GM23248 (cell line): ENCODE measurements around the gene DLEU7. TPM values are rescaled to one million over a fixed set of nuclear protein-coding genes. Genes with fewer than 3 reads are reported as not detected.
A peak's percentile ranks its signal among the peaks of the same experiment; 100 is the strongest.

ENCODE experiments used
- DNase-seq: peaks from one replicate; pipeline ENCODE4 v3.0.0-alpha.2; 2015
- H2AFZ ChIP-seq: fragments of 200-600 bp; sonication (generic); 2 replicates; pipeline ENCODE4 v1.6.1; 2016; ENCODE audit warnings: antibody characterized with exemption
- H3F3A ChIP-seq: fragments of 200-600 bp; sonication (generic); 2 replicates; pipeline ENCODE4 v1.6.1; 2016; ENCODE audit warnings: mild to moderate bottlenecking, antibody characterized with exemption, mixed run types; ENCODE audit not compliant: insufficient read depth
- H3K27ac ChIP-seq: fragments of 200-600 bp; sonication (generic); 2 replicates; pipeline ENCODE4 v1.5.1; 2016; ENCODE audit warnings: mild to moderate bottlenecking
- H3K27me3 ChIP-seq: fragments of 200-600 bp; sonication (generic); replicated peaks from 2 replicates; pipeline ENCODE4 v1.6.1; 2016; ENCODE audit warnings: mild to moderate bottlenecking; ENCODE audit not compliant: insufficient read depth
- H3K36me3 ChIP-seq: fragments of 200-600 bp; sonication (generic); 2 replicates; pipeline ENCODE4 v1.6.1; 2016; ENCODE audit warnings: low read depth, mild to moderate bottlenecking
- H3K4me1 ChIP-seq: fragments of 200-600 bp; sonication (generic); 2 replicates; pipeline ENCODE4 v1.6.1; 2016; ENCODE audit warnings: mild to moderate bottlenecking; ENCODE audit not compliant: insufficient read depth
- H3K4me2 ChIP-seq: fragments of 200-600 bp; sonication (generic); one replicate; pipeline ENCODE4 v1.6.1; 2016; ENCODE audit warnings: mild to moderate bottlenecking; ENCODE audit not compliant: unreplicated experiment
- H3K4me3 ChIP-seq: fragments of 200-600 bp; sonication (generic); 2 replicates; pipeline ENCODE4 v1.5.1; 2016; ENCODE audit warnings: mild to moderate bottlenecking
- H3K79me2 ChIP-seq: fragments of 200-600 bp; sonication (generic); 2 replicates; pipeline ENCODE4 v1.6.1; 2016; ENCODE audit warnings: mild to moderate bottlenecking; ENCODE audit not compliant: insufficient read depth
- H3K9ac ChIP-seq: fragments of 200-600 bp; sonication (generic); 2 replicates; pipeline ENCODE4 v1.6.1; 2016; ENCODE audit warnings: mild to moderate bottlenecking
- H3K9me2 ChIP-seq: fragments of 200-600 bp; sonication (generic); 2 replicates; pipeline ENCODE4 v1.6.1; 2016; ENCODE audit warnings: mixed run types, mild to moderate bottlenecking, moderate library complexity; ENCODE audit not compliant: insufficient read depth
- H3K9me3 ChIP-seq: fragments of 200-600 bp; sonication (generic); one replicate; pipeline ENCODE4 v1.6.1; 2017; ENCODE audit warnings: low read depth
- H4K20me1 ChIP-seq: fragments of 200-600 bp; sonication (generic); 2 replicates; pipeline ENCODE4 v1.6.0; 2016; ENCODE audit not compliant: insufficient read depth
- EZH2 ChIP-seq: fragments of 200-600 bp; sonication (generic); IDR thresholded peaks from 2 replicates; pipeline ENCODE4 v1.6.1; 2018; ENCODE audit warnings: antibody characterized with exemption, mild to moderate bottlenecking; ENCODE audit not compliant: insufficient read depth, poor library complexity, severe bottlenecking
- EZH2phosphoT487 ChIP-seq: fragments of 200-600 bp; sonication (generic); IDR thresholded peaks from 2 replicates; pipeline ENCODE4 v1.6.1; 2018; ENCODE audit warnings: antibody characterized with exemption, moderate library complexity, mild to moderate bottlenecking, low read depth; ENCODE audit not compliant: insufficient read depth
- WGBS, 2 experiments: methylation state at CpG; one replicate each; pipeline ENCODE4 v1.1.6; 2015 to 2017; ENCODE audit warnings: low lambda C conversion rate in 2 of 2, low coverage in 1 of 2; ENCODE audit errors: missing lambda C conversion rate in 2 of 2; 5-methylcytosine and 5-hydroxymethylcytosine counted together
- in situ Hi-C: fragments of 300-500 bp; cut with MboI; formaldehyde crosslinking; loops from 2 replicates; pipeline ENCODE4 v1.15.0; 2020
- polyA plus RNA-seq: library from polyadenylated mRNA; unstranded; fragments of >200 nt; fragmentation: Nextera tagmentation; extraction: Ambion mirVana; gene quantifications from 2 replicates; pipeline ENCODE4 v1.2.1, GENCODE V29; 2016
- total RNA-seq: library from RNA; depleted of rRNA; stranded (reverse); fragments of >200 nt; shearing (Covaris generic); gene quantifications from 2 replicates; pipeline ENCODE4 v1.2.3, GENCODE V29; 2014

The DLEU7 gene
- total and polyA plus RNA-seq, 2 experiments from 2014 or later: not detected

DNA sequence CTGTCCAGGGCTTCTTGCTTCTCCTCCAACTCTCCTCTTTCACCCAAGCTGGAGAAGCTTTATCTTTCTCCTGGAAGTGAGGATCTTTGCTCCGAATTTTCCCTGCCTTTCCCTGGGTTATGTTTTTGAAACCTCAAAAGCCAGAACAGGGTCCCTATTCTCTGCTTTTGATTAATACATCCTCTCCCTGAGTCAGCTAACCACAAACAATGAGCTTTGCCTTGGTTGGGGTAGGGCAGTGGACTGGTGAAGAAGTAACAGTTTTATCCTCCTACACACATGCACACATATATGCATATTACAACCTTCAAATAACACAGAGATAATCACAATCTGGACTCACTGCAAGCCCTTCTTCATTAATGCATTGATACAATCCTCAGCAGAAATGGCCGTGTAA, 44.6 kb downstream of the DLEU7 start:
- no peak overlapping the region for H3K9ac ChIP-seq
- DNase-seq: peak; percentile 61
- no peaks in the 10 kb centered on the region for H3K27me3 ChIP-seq
- H3K9me2 ChIP-seq: 0 out of 2 replicates have a peak, but pooled peaks cover 3% of the 10 kb centered on the region
- WGBS, 2 experiments: 46 to 63% methylated on average over 2 of the region's 2 CpGs
- TF ChIP-seq EZH2 (no peak), EZH2phosphoT487 (no peak)
- H3K27ac ChIP-seq: no peak overlapping the region
- peaks cover 28% of the 10 kb centered on the region for H3K4me1 ChIP-seq
- H3K4me3 ChIP-seq: no peak overlapping the region
- no peaks in the 10 kb centered on the region for H4K20me1 ChIP-seq
- H3K36me3 ChIP-seq: no peaks in the 10 kb centered on the region
- in situ Hi-C loops: loop anchor here (10.0 kb wide), 1 partner anchor 264 kb away; no protein-coding TSS in a partner anchor
- no peaks in the 10 kb centered on the region for H3F3A ChIP-seq
- H3K4me2 ChIP-seq: peak overlapping the region; percentile 20
- H2AFZ ChIP-seq: no peak overlapping the region
- no peaks in the 10 kb centered on the region for H3K79me2 ChIP-seq
- H3K9me3 ChIP-seq: no peaks in the 10 kb centered on the region

DNA sequence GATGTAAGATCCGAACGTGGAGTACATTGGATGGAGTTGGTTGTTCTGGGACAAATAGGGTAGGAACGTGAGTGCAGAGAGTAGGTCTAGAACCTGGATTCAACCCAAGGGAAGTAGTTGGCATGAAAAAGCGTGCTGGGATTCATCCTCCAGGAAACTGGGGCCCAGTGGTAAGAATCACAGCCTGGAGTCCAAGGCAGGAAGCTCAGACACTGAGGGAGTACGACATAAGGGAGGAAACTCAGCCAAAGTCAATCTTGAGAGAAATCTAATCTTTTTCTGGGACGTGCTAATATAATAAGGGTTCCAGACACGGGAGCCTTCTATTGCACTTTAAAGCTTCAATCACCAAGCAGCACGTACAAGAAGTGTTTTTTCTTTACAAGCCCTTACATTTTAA, 46.4 kb downstream of the DLEU7 start:
- Histone ChIP-seq H3K27ac (no peak overlapping the region), H3K4me3 (no peak overlapping the region), H3K9me3 (no peaks in the 10 kb centered on the region), H3K9ac (no peak overlapping the region), H3K9me2 (0 out of 2 replicates have a peak, but pooled peaks cover 3% of the 10 kb centered on the region), H3K4me1 (peaks cover 28% of the 10 kb centered on the region), H3K79me2 (no peaks in the 10 kb centered on the region), H4K20me1 (no peaks in the 10 kb centered on the region), H3K36me3 (no peaks in the 10 kb centered on the region), H2AFZ (no peak overlapping the region), H3F3A (no peaks in the 10 kb centered on the region), H3K27me3 (no peaks in the 10 kb centered on the region), H3K4me2 (no peak overlapping the region)
- 93 to 95% methylated on average over 8 of the region's 8 CpGs for WGBS, 2 experiments
- TF ChIP-seq EZH2 (no peak), EZH2phosphoT487 (no peak)
- DNase-seq: no peak
- in situ Hi-C loops: loop anchor here (10.0 kb wide), 1 partner anchor 262 kb away; no protein-coding TSS in a partner anchor

DNA sequence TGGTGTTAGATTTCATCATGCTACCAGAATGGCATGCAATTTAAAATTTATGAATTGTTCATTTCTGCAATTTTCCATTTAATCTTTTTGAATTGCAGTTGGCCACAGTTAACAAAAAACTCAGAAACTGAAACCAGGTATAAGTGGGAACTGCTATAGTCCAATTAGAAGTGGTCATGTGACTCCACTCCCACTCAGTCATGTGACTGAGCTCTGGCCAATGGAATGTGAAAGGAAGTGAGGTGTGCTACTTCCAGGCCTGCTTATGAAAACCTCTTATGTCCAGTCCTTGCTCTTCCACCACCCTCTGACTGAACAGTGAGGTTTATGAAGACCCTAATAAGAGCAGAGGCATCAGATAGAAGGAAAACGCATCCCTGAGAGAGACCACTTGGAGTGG, 47.0 kb downstream of the DLEU7 start:
- in situ Hi-C loops: loop anchor here (10.0 kb wide), 1 partner anchor 262 kb away; no protein-coding TSS in a partner anchor
- H3K4me1 ChIP-seq: peaks cover 28% of the 10 kb centered on the region
- 93 to 100% methylated on average over 1 of the region's 1 CpG for WGBS, 2 experiments

DNA sequence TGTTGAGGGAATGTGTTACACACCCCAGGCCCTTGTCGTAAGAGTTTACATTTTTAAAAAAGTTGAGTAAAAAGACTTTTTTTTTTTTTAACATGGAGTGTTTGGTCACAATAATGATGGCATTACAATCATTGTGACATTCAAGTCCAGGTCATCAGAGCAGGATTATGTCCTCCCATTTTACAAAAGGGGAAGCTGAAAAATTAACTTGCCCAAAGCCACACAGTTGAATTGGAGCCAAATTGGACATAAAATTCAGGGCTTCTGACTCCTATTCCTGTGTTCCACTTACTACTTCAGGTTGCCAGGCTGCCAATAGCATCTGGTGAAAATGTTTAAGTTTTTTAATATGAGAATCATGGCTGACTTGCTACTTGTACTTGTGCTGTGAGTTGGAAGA, 49.3 kb downstream of the DLEU7 start:
- no peak for DNase-seq
- H3K9me3 ChIP-seq: no peaks in the 10 kb centered on the region
- 98 to 100% methylated on average over 1 of the region's 1 CpG for WGBS, 2 experiments
- H3K79me2 ChIP-seq: no peaks in the 10 kb centered on the region
- no peaks in the 10 kb centered on the region for H4K20me1 ChIP-seq
- no peak overlapping the region for H3K4me2 ChIP-seq
- 0 out of 2 replicates have a peak, but pooled peaks cover 3% of the 10 kb centered on the region for H3K9me2 ChIP-seq
- no peak overlapping the region for H3K9ac ChIP-seq
- no peaks in the 10 kb centered on the region for H3K36me3 ChIP-seq
- no peak overlapping the region for H3K27ac ChIP-seq
- no peaks in the 10 kb centered on the region for H3K27me3 ChIP-seq
- H3K4me3 ChIP-seq: no peak overlapping the region
- in situ Hi-C loops: loop anchor here (10.0 kb wide), 1 partner anchor 259 kb away; no protein-coding TSS in a partner anchor
- no peak overlapping the region for H2AFZ ChIP-seq
- no peak for TF ChIP-seq EZH2phosphoT487
- no peak for TF ChIP-seq EZH2
- peaks cover 10% of the 10 kb centered on the region for H3K4me1 ChIP-seq
- H3F3A ChIP-seq: no peaks in the 10 kb centered on the region

More for the DNA sequence above, 47.0 kb downstream of the DLEU7 start:
- no peaks in the 10 kb centered on the region for H4K20me1 ChIP-seq
- H3K27ac ChIP-seq: no peak overlapping the region
- no peak for DNase-seq
- no peak overlapping the region for H3K4me2 ChIP-seq
- no peak overlapping the region for H2AFZ ChIP-seq
- no peaks in the 10 kb centered on the region for H3K9me3 ChIP-seq
- no peak overlapping the region for H3K9ac ChIP-seq
- TF ChIP-seq EZH2phosphoT487 (no peak), EZH2 (no peak)
- no peaks in the 10 kb centered on the region for H3K36me3 ChIP-seq
- H3K79me2 ChIP-seq: no peaks in the 10 kb centered on the region
- H3F3A ChIP-seq: no peaks in the 10 kb centered on the region
- H3K4me3 ChIP-seq: no peak overlapping the region
- H3K27me3 ChIP-seq: no peaks in the 10 kb centered on the region
- H3K9me2 ChIP-seq: 0 out of 2 replicates have a peak, but pooled peaks cover 3% of the 10 kb centered on the region

DNA sequence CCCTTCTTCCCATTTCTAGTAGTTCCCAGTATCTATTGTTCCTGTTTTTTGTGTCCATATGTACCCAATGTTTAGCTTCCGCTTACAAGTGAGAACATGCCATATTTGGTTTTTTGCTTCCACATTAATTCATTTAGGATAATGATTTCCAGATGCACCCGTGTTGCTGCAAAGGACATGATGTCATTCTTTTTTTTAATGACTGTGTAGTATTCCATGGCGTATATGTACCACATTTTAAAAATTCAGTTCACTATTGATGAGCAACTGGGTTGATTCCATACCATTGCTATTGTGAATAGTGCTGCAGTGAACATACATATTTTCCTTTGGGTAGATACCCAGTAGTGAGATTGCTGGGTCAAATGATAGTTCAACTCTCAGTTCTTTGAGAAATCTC, 50.5 kb downstream of the DLEU7 start:
- no peak for TF ChIP-seq EZH2
- TF ChIP-seq EZH2phosphoT487: no peak
- no peaks in the 10 kb centered on the region for H3K27me3 ChIP-seq
- no peak overlapping the region for H3K4me2 ChIP-seq
- 47 to 54% methylated on average over 3 of the region's 3 CpGs for WGBS, 2 experiments
- 0 out of 2 replicates have a peak, but pooled peaks cover 3% of the 10 kb centered on the region for H3K9me2 ChIP-seq
- H4K20me1 ChIP-seq: no peaks in the 10 kb centered on the region
- H3K9ac ChIP-seq: no peak overlapping the region
- H3F3A ChIP-seq: no peaks in the 10 kb centered on the region
- H3K4me3 ChIP-seq: no peak overlapping the region
- H3K9me3 ChIP-seq: no peaks in the 10 kb centered on the region
- in situ Hi-C loops: loop anchor here (10.0 kb wide), 1 partner anchor 258 kb away; no protein-coding TSS in a partner anchor
- H3K4me1 ChIP-seq: peaks cover 10% of the 10 kb centered on the region
- H3K36me3 ChIP-seq: no peaks in the 10 kb centered on the region
- DNase-seq: no peak
- no peak overlapping the region for H2AFZ ChIP-seq
- H3K79me2 ChIP-seq: no peaks in the 10 kb centered on the region
- H3K27ac ChIP-seq: no peak overlapping the region
